ENCODE results near the gene ZDHHC4. TPM values are rescaled to one million over a fixed set of nuclear protein-coding genes. Genes with fewer than 3 reads are reported as not detected.

Gene ZDHHC4
- total and polyA plus RNA-seq, 2 of the 8 experiments (the other 6 are each of a cell fraction or from before 2014, with no cell fraction given): 50.2 to 171 TPM

- no peak; the same call in 1 of the 2 replicates for TF ChIP-seq USF2 (IDR thresholded peaks at IDR 0.05; ENCODE audit: low read length)
- peak; percentile 49; the same call in 1 of the 2 replicates for TF ChIP-seq TBP (IDR thresholded peaks at IDR 0.05; ENCODE audit: low read depth, low read length)
- TF ChIP-seq RBBP5 (IDR thresholded peaks at IDR 0.05; ENCODE audit: borderline replicate concordance, low read depth, low read length): no peak
- no peak; a peak in 1 of 3 replicates for TF ChIP-seq EP300 (IDR thresholded peaks at IDR 0.05; ENCODE audit: borderline replicate concordance in 1 of 2, low read depth in 2 of 2, low read length in 2 of 2)
- peak; percentile 79 to 95 for TF ChIP-seq POLR2A (IDR thresholded peaks at IDR 0.05; ENCODE audit: control extremely low read depth in 1 of 2, low read depth in 2 of 2, low read length in 2 of 2)
- TF ChIP-seq KDM5A (IDR thresholded peaks at IDR 0.05; ENCODE audit: low read length): no peak
- TF ChIP-seq POU5F1 (IDR thresholded peaks at IDR 0.05; ENCODE audit: low read depth, low read length): no peak
- peak; percentile 30 for TF ChIP-seq KDM4A (IDR thresholded peaks at IDR 0.05; ENCODE audit: low read depth, low read length, severe bottlenecking)
- no peak for TF ChIP-seq FOSL1 (IDR thresholded peaks at IDR 0.05; ENCODE audit: insufficient read depth, low read depth, low read length)
- TF ChIP-seq TAF1 (IDR thresholded peaks at IDR 0.05; ENCODE audit: low read depth, low read length): peak; percentile 60; the same call in 1 of the 2 replicates
- TF ChIP-seq MAFK (IDR thresholded peaks at IDR 0.05; ENCODE audit: low read depth, low read length): no peak
- TF ChIP-seq SIX5 (IDR thresholded peaks at IDR 0.05; ENCODE audit: low read depth, low read length): no peak
- TF ChIP-seq TAF7 (optimal IDR thresholded peaks at IDR 0.05; ENCODE audit: borderline replicate concordance, low read depth, low read length): no peak
- TF ChIP-seq EZH2 (IDR thresholded peaks at IDR 0.05; ENCODE audit: low read depth, low read length, severe bottlenecking): no peak
- no peak for TF ChIP-seq GTF2F1 (IDR thresholded peaks at IDR 0.05; ENCODE audit: borderline replicate concordance, low read depth, low read length)
- no peak for TF ChIP-seq ASH2L (IDR thresholded peaks at IDR 0.05; ENCODE audit: low read length)
- TF ChIP-seq CREB1 (IDR thresholded peaks at IDR 0.05): peak; percentile 90
- TF ChIP-seq GABPA (IDR thresholded peaks at IDR 0.05; ENCODE audit: borderline replicate concordance, insufficient read depth, low read length): peak; percentile 97
- no peak for TF ChIP-seq CTBP2 (IDR thresholded peaks at IDR 0.05; ENCODE audit: borderline replicate concordance, insufficient read depth, insufficient read length, low read length)
- TF ChIP-seq SIRT6 (IDR thresholded peaks at IDR 0.05; ENCODE audit: low read length): no peak
- no peak for TF ChIP-seq YY1 (IDR thresholded peaks at IDR 0.05; ENCODE audit: low read depth, low read length)
- TF ChIP-seq RFX5 (IDR thresholded peaks at IDR 0.05; ENCODE audit: borderline replicate concordance, low read depth, low read length): no peak
- TF ChIP-seq ATF3 (IDR thresholded peaks at IDR 0.05; ENCODE audit: insufficient read depth, low read depth, low read length): no peak
- no peak for TF ChIP-seq CEBPB (IDR thresholded peaks at IDR 0.05; ENCODE audit: low read depth, low read length)
These were observed at the start of gene ZDHHC4 (continued) for GRCh38 chr7:6577369-6578113.

Data from H1 (cell line).